Activated naive CD4-positive, alpha-beta T cell treated with anti-CD3 and anti-CD28 coated beads for 36 hours (primary cell): ENCODE measurements around the gene DUSP22. TPM values are rescaled to one million over a fixed set of nuclear protein-coding genes. Genes with fewer than 3 reads are reported as not detected.
"Not testable (repeated sequence)": the region's sequence is repeated elsewhere in the genome, so short reads cannot be mapped to it uniquely, and the experiment has no call there.

ENCODE experiments used
- CTCF ChIA-PET: fragments of 350-600 bp; sonication (Branson Sonifier 250); formaldehyde crosslinking; loops from one replicate; lab custom pipeline; 2021; ENCODE audit warnings: antibody characterized with exemption; lab: Charles Lee
- DNase-seq: peaks from one replicate; pipeline ENCODE4 v3.0.0-alpha.2; 2020
- H3K27ac Mint-ChIP-seq: one replicate; pipeline ENCODE4 v1.8.0; 2021; ENCODE audit warnings: mild to moderate bottlenecking, mixed read lengths
- H3K27me3 Mint-ChIP-seq: one replicate; pipeline ENCODE4 v1.8.0; 2021; ENCODE audit warnings: low read depth, mixed read lengths
- H3K36me3 Mint-ChIP-seq: one replicate; pipeline ENCODE4 v1.8.0; 2021; ENCODE audit warnings: low read depth, mixed read lengths
- H3K4me1 Mint-ChIP-seq: one replicate; pipeline ENCODE4 v1.8.0; 2021; ENCODE audit warnings: low read depth, mixed read lengths
- H3K4me3 Mint-ChIP-seq: one replicate; pipeline ENCODE4 v1.8.0; 2021; ENCODE audit warnings: mild to moderate bottlenecking, moderate library complexity, mixed read lengths
- H3K9me3 Mint-ChIP-seq: one replicate; pipeline ENCODE4 v1.8.0; 2021; ENCODE audit warnings: mixed read lengths
- intact Hi-C: fragments of 100-400 bp; cut with micrococcal nuclease; formaldehyde crosslinking; loops from one replicate; pipeline ENCODE4 v1.15.1; 2023
- total RNA-seq, 2 experiments: library from RNA; stranded (reverse); gene quantifications; one replicate each; pipeline ENCODE4 v1.2.3, GENCODE V29; 2021

The DUSP22 gene, protein sequence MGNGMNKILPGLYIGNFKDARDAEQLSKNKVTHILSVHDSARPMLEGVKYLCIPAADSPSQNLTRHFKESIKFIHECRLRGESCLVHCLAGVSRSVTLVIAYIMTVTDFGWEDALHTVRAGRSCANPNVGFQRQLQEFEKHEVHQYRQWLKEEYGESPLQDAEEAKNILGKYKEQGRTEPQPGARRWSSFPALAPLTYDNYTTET
- 10 to 100 TPM; 44.6 to 46.9 TPM for total RNA-seq

DNA sequence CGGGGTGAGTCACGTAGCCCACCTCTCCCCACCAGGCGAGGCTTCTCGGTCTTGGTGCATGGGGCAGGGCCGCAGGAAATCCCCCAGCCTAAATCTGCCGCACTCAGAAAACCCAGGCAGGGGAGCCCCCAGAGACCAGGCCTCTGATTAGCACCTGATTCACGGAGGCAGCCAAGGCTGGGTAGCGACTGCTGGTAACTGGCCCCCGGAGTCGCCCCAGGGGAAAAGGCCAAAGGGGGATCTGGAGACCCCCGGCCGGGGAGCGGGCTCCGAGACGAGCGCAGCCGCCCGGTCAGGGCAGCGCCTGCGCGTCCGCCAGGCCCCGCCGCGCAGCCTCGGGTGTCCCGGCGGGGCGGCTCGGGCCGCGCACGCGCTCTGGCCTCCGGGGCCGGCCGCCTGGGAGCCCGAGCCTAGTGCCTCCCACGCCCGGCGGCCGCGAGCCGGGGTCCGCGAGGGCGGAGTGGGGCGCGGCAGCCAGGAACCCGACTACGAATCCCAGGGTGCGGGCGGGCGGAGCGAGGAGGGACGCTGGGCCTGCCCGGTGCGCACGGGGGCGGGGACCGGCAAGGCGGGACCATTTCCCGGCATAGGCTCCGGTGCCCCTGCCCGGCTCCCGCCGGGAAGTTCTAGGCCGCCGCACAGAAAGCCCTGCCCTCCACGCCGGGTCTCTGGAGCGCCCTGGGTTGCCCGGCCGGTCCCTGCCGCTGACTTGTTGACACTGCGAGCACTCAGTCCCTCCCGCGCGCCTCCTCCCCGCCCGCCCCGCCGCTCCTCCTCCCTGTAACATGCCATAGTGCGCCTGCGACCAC, at the start of gene DUSP22:
TSS of gene DUSP22 (plus strand) at position 791 of the 809 bp plus-strand sequence. CDS start 53 bp downstream, outside the sequence.
- peak; percentile 85 for DNase-seq
- H3K4me3 Mint-ChIP-seq = peak within 1 kb of the TSS; percentile 92
- no peaks in the 10 kb centered on the region for H3K9me3 Mint-ChIP-seq
- peaks cover 67% of the 10 kb centered on the region for H3K4me1 Mint-ChIP-seq
- no peaks in the 10 kb centered on the region for H3K27me3 Mint-ChIP-seq
- CTCF ChIA-PET = no interaction called here
- intact Hi-C loops = loop anchor here (1.0 to 5.0 kb wide), 10 partner anchors 25 to 255 kb away; no protein-coding TSS in a partner anchor
- H3K36me3 Mint-ChIP-seq = peaks cover 8% of the 10 kb centered on the region
- H3K27ac Mint-ChIP-seq = peak within 1 kb of the TSS; percentile 95

DNA sequence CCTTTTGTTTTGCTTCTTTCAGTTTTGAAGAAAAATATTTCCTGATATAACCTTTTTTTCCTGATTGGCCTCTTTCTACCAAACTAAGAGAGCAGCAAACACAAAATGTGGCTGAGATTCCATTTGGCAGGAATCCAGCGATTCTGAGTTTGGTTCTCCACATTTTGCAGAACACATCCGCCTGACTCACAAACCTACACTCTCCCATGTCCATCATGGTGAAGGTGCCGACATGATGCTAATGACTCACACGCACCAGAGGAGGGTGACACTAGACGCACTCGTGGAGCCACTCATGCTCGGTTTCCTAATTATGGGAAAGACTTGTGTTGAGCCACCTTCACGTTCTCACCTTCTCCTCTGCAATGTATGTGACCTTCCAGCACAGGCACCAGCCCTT, 45.9 kb upstream of the DUSP22 start:
- H3K4me1 Mint-ChIP-seq = peaks cover 7% of the 10 kb centered on the region
- intact Hi-C loops = no loop called here
- CTCF ChIA-PET = no interaction called here

GRCh38 chr6:247351-247750, 44.9 kb upstream of the DUSP22 start:
- peaks cover 2% of the 10 kb centered on the region for H3K9me3 Mint-ChIP-seq
- H3K4me1 Mint-ChIP-seq = peaks cover 15% of the 10 kb centered on the region
- no peak overlapping the region for H3K4me3 Mint-ChIP-seq
- no peak overlapping the region for H3K27ac Mint-ChIP-seq
- no peaks in the 10 kb centered on the region for H3K27me3 Mint-ChIP-seq
- no peaks in the 10 kb centered on the region for H3K36me3 Mint-ChIP-seq
- DNase-seq = no peak
- CTCF ChIA-PET = interaction anchor here (1.4 kb wide), 1 partner anchor 9 kb away, joined by 4 read pairs; no protein-coding TSS in a partner anchor
- intact Hi-C loops = no loop called here

More for the DNA sequence above, 45.9 kb upstream of the DUSP22 start:
- H3K27me3 Mint-ChIP-seq = no peaks in the 10 kb centered on the region
- H3K9me3 Mint-ChIP-seq = peaks cover 2% of the 10 kb centered on the region
- no peak for DNase-seq
- H3K36me3 Mint-ChIP-seq = no peaks in the 10 kb centered on the region
- H3K4me3 Mint-ChIP-seq = no peak overlapping the region
- no peak overlapping the region for H3K27ac Mint-ChIP-seq

GRCh38 chr6:248046-248445, 44.2 kb upstream of the DUSP22 start:
- intact Hi-C loops, H3K9me3 Mint-ChIP-seq, H3K36me3 Mint-ChIP-seq, H3K27ac Mint-ChIP-seq, DNase-seq, H3K4me3 Mint-ChIP-seq, H3K27me3 Mint-ChIP-seq: not testable (repeated sequence)
- CTCF ChIA-PET = interaction anchor here (0.7 to 1.4 kb wide), 2 partner anchors 10 to 51 kb away, joined by 4 read pairs; no protein-coding TSS in a partner anchor
- H3K4me1 Mint-ChIP-seq = peaks cover 22% of the 10 kb centered on the region

DNA sequence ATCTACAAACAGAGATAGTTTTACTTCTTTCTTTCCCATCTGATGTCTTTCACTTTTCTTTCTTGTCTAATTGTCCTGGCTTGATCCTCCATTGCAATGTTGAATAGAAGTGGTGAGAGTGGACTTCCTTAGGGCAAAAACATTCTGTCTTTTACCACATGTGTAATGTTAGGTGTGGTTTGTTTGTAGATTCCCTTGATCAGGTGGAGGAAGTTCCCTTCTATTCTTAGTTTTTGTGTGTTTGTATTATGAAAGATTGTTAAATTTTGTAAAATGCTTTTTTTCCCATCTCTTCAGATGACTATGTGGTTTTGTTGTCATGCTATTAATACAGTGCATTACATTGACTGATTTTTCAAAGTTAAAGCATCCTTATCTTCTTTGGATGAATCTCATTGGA, 41.6 kb upstream of the DUSP22 start:
- Mint-ChIP-seq H3K4me1 (peaks cover 36% of the 10 kb centered on the region), H3K36me3 (no peaks in the 10 kb centered on the region), H3K4me3 (no peak overlapping the region), H3K9me3 (no peaks in the 10 kb centered on the region), H3K27me3 (no peaks in the 10 kb centered on the region), H3K27ac (no peak overlapping the region)
- intact Hi-C loops = no loop called here
- DNase-seq = no peak
- CTCF ChIA-PET = interaction anchor here (0.7 kb wide), 1 partner anchor 39 kb away, joined by 3 read pairs; no protein-coding TSS in a partner anchor

- Mint-ChIP-seq H3K27me3 (no peaks in the 10 kb centered on the region), H3K9me3 (no peaks in the 10 kb centered on the region), H3K27ac (peak overlapping the region; percentile 63), H3K4me1 (peaks cover 43% of the 10 kb centered on the region), H3K36me3 (no peaks in the 10 kb centered on the region), H3K4me3 (no peak overlapping the region)
- intact Hi-C loops = loop anchor here (1.0 to 2.0 kb wide), 7 partner anchors 16 to 63 kb away; no protein-coding TSS in a partner anchor
- CTCF ChIA-PET = no interaction called here
- DNase-seq = no peak
Measured at GRCh38 chr6:251920-252319, 40.4 kb upstream of the DUSP22 start.

DNA sequence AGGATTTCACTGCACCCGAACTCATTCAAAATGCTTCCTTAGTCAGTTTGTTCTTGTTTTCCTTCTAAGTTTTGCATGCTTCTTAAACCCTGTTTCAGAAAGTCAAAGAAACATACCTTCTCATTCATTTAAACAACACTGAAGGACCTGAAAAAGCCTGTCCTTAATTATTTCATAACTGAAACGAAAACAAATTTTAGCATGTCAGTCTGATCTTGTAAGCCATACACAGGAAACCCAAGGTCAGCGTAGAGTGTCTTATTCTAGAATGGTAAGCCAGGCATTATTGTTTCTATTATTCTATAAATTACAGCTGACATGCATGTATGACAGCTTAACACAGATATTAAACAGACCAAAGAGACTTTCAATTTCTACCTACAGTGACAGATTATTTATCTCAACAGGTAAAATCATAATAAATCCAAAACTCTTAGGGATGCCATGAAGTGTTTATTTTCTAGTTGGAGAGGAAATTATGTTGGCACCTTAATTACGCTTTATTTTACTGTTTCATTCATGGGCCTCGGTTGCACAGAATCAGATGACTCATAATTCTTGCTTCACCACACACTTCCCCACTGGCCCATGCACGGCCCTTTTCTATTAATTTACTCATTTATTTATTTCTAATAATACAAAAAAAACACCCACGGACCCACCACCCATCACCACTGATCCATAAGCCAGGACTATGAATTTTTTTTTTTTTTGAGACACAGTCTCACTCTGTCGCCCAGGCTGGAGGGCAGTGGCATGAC, 39.3 kb upstream of the DUSP22 start:
- intact Hi-C loops = loop anchor here (1.0 to 2.0 kb wide), 7 partner anchors 17 to 64 kb away; no protein-coding TSS in a partner anchor
- CTCF ChIA-PET = no interaction called here
- Mint-ChIP-seq H3K9me3 (no peaks in the 10 kb centered on the region), H3K4me1 (peaks cover 53% of the 10 kb centered on the region), H3K27me3 (no peaks in the 10 kb centered on the region), H3K4me3 (no peak overlapping the region), H3K36me3 (no peaks in the 10 kb centered on the region), H3K27ac (no peak overlapping the region)
- DNase-seq = no peak

DNA sequence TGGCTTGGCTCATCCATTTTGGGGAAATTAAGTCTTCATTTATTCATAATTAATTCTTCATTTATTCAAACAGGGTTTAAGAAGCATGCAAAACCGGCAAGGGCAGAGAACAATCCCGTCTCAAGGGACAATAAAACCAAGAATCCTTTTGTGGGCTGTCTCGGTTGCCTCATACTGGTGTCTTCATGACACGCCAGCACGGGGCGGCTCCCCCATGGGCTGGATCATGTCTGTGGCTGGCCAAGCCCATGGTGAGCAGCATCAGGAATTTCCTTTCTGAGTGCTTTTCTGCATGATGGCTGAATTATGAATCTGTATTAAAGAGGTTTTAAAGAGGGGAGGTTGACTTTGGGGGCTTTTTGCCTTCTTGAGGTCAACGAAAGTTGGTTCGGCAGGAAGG, 38.3 kb upstream of the DUSP22 start:
- no peaks in the 10 kb centered on the region for H3K9me3 Mint-ChIP-seq
- H3K27ac Mint-ChIP-seq = peak overlapping the region; percentile 50
- intact Hi-C loops = no loop called here
- no peaks in the 10 kb centered on the region for H3K36me3 Mint-ChIP-seq
- H3K4me1 Mint-ChIP-seq = peaks cover 57% of the 10 kb centered on the region
- no peaks in the 10 kb centered on the region for H3K27me3 Mint-ChIP-seq
- DNase-seq = no peak
- CTCF ChIA-PET = no interaction called here
- no peak overlapping the region for H3K4me3 Mint-ChIP-seq

GRCh38 chr6:255041-255750, 37.1 kb upstream of the DUSP22 start:
- no peak overlapping the region for H3K27ac Mint-ChIP-seq
- no peaks in the 10 kb centered on the region for H3K27me3 Mint-ChIP-seq
- H3K4me3 Mint-ChIP-seq = no peak overlapping the region
- H3K9me3 Mint-ChIP-seq = no peaks in the 10 kb centered on the region
- H3K4me1 Mint-ChIP-seq = peaks cover 68% of the 10 kb centered on the region
- intact Hi-C loops = no loop called here
- CTCF ChIA-PET = interaction anchor here (0.7 to 1.6 kb wide), 2 partner anchors 29 to 78 kb away, joined by 3 to 5 read pairs; no protein-coding TSS in a partner anchor
- no peaks in the 10 kb centered on the region for H3K36me3 Mint-ChIP-seq
- DNase-seq = no peak

DNA sequence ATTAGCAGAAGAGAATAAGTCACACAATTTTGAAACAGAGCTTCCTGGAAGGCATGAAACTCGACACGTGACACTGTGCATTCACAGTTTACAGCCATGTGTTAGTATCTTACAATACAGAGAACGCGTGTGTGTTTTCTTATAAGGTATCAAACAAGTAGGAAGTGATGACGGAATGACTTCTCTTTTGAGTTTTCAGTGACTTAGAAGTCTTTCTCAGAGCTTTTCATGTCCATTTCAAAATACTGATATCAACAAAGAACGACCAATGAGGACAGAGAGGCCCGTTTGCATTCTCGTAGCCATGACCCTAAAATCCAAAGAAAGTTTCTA, 36.6 kb upstream of the DUSP22 start:
- H3K4me1 Mint-ChIP-seq = peaks cover 68% of the 10 kb centered on the region
- DNase-seq = no peak
- no peaks in the 10 kb centered on the region for H3K27me3 Mint-ChIP-seq
- intact Hi-C loops = no loop called here
- no peaks in the 10 kb centered on the region for H3K36me3 Mint-ChIP-seq
- CTCF ChIA-PET = interaction anchor here (0.7 to 1.6 kb wide), 2 partner anchors 30 to 78 kb away, joined by 3 to 5 read pairs; no protein-coding TSS in a partner anchor
- H3K4me3 Mint-ChIP-seq = no peak overlapping the region
- H3K9me3 Mint-ChIP-seq = no peaks in the 10 kb centered on the region
- no peak overlapping the region for H3K27ac Mint-ChIP-seq

- H3K27ac Mint-ChIP-seq = no peak overlapping the region
Measured at GRCh38 chr6:256169-256568, 36.1 kb upstream of the DUSP22 start.

More at GRCh38 chr6:256169-256568, 36.1 kb upstream of the DUSP22 start:
- Mint-ChIP-seq H3K27me3 (no peaks in the 10 kb centered on the region), H3K9me3 (no peaks in the 10 kb centered on the region), H3K36me3 (no peaks in the 10 kb centered on the region), H3K4me3 (no peak overlapping the region), H3K4me1 (peaks cover 64% of the 10 kb centered on the region)
- DNase-seq = no peak
- intact Hi-C loops = no loop called here
- CTCF ChIA-PET = interaction anchor here (1.6 kb wide), 1 partner anchor 30 kb away, joined by 5 read pairs; no protein-coding TSS in a partner anchor
